H1 (cell line): ENCODE measurements around the gene RNMT. TPM values are rescaled to one million over a fixed set of nuclear protein-coding genes. Genes with fewer than 3 reads are reported as not detected.
A peak's percentile ranks its signal among the peaks of the same experiment; 100 is the strongest.

Source experiments
- CTCF ChIA-PET: fragments of 300-600 bp; sonication (Branson Sonifier 250); formaldehyde crosslinking; loops from one replicate; lab custom pipeline; 2021; ENCODE audit not compliant: partially characterized antibody; lab: Charles Lee
- POLR2A ChIA-PET: fragments of 300-600 bp; sonication (Branson Sonifier 250); formaldehyde crosslinking; loops from one replicate; lab custom pipeline; 2021; ENCODE audit warnings: inconsistent platforms; ENCODE audit not compliant: partially characterized antibody; lab: Charles Lee
- DNase-seq, 2 experiments: peaks; one replicate each; pipeline versions ENCODE4 v3.0.0 to v3.0.0-alpha.2; 2010 to 2022; ENCODE audit warnings: low spot score in 2 of 2, low read depth in 1 of 2, mixed read lengths in 1 of 2
- FAIRE-seq: peaks from 2 replicates; lab custom pipeline; 2011; peaks lifted over from hg19 to GRCh38; lab: Jason Lieb, UNC
- H2AFZ ChIP-seq: 2 replicates; pipeline ENCODE4 v1.8.1; 2012; ENCODE audit warnings: low read length, inconsistent platforms
- H2AK5ac ChIP-seq: 2 replicates; pipeline ENCODE4 v1.6.1; 2013; ENCODE audit warnings: low read depth, low read length
- H2BK120ac ChIP-seq: replicated peaks from 2 replicates; pipeline ENCODE3; 2013; ENCODE audit warnings: low read depth, low read length, inconsistent platforms
- H2BK12ac ChIP-seq: 2 replicates; pipeline ENCODE4 v1.6.1; 2013; ENCODE audit warnings: low read depth, low read length
- H2BK15ac ChIP-seq: 2 replicates; pipeline ENCODE4 v1.6.1; 2013; ENCODE audit warnings: low read length
- H2BK20ac ChIP-seq: 2 replicates; pipeline ENCODE4 v1.6.1; 2013; ENCODE audit warnings: low read length
- H2BK5ac ChIP-seq: 2 replicates; pipeline ENCODE4 v1.6.1; 2013; ENCODE audit warnings: low read depth, low read length
- H3K14ac ChIP-seq: 2 replicates; pipeline ENCODE4 v1.6.1; 2013; ENCODE audit warnings: inconsistent platforms; ENCODE audit not compliant: insufficient read length
- H3K18ac ChIP-seq: 2 replicates; pipeline ENCODE4 v1.6.1; 2013; ENCODE audit warnings: low read length; ENCODE audit errors: extremely low read depth
- H3K23ac ChIP-seq: 2 replicates; pipeline ENCODE4 v1.6.1; 2013; ENCODE audit warnings: inconsistent platforms; ENCODE audit not compliant: insufficient read length
- H3K23me2 ChIP-seq: 2 replicates; pipeline ENCODE4 v1.6.1; 2013; ENCODE audit warnings: low read depth, low read length
- H3K27ac ChIP-seq: 2 replicates; pipeline ENCODE4 v1.6.1; 2011; ENCODE audit warnings: low read depth, low read length, inconsistent platforms
- H3K27me3 ChIP-seq, 4 experiments: replicated peaks in 1 of 4; 1 replicate in 1 of 4; 2 replicates in 3 of 4; pipeline versions ENCODE4 v1.6.1 to v1.8.1; 2011 to 2013; ENCODE audit warnings: low read length in 3 of 4, mild to moderate bottlenecking in 3 of 4, inconsistent platforms in 2 of 4, mixed read lengths in 2 of 4, moderate library complexity in 1 of 4; ENCODE audit not compliant: control insufficient read depth in 3 of 4, insufficient read depth in 3 of 4; ENCODE audit errors: extremely low read depth in 1 of 4
- H3K36me3 ChIP-seq, 4 experiments: 2 replicates each; pipeline versions ENCODE4 v1.6.1 to v1.8.1; 2011 to 2013; ENCODE audit warnings: mild to moderate bottlenecking in 4 of 4, low read length in 3 of 4, moderate library complexity in 2 of 4, control low read depth in 1 of 4, inconsistent platforms in 1 of 4; ENCODE audit not compliant: insufficient read depth in 4 of 4, control insufficient read depth in 2 of 4
- H3K4ac ChIP-seq: replicated peaks from 2 replicates; pipeline ENCODE3; 2013; ENCODE audit warnings: low read length, low read depth, mixed read lengths, inconsistent platforms; ENCODE audit not compliant: insufficient read length
- H3K4me1 ChIP-seq, 4 experiments: replicated peaks in 1 of 4; 1 replicate in 1 of 4; 2 replicates in 3 of 4; pipeline versions ENCODE4 v1.6.1 to v1.8.1; 2011 to 2013; ENCODE audit warnings: low read length in 3 of 4, inconsistent platforms in 2 of 4, mixed read lengths in 1 of 4; ENCODE audit not compliant: insufficient read depth in 4 of 4, control insufficient read depth in 3 of 4
- H3K4me2 ChIP-seq, 2 experiments: 2 replicates each; pipeline versions ENCODE4 v1.6.1 to v1.8.1; 2011 to 2013; ENCODE audit warnings: low read depth in 2 of 2, low read length in 2 of 2, control low read depth in 1 of 2, inconsistent platforms in 1 of 2, mild to moderate bottlenecking in 1 of 2; ENCODE audit not compliant: insufficient read depth in 1 of 2
- H3K4me3 ChIP-seq, 4 experiments: fragments of 200-600, 300-600 bp in 1 of 4; sonication (generic), shearing (Covaris generic), sonication (Bioruptor Twin) in 1 of 4; 2 replicates each; pipeline versions ENCODE4 v1.5.1 to v1.8.1; 2011 to 2016; ENCODE audit warnings: low read length in 4 of 4, low read depth in 3 of 4, control low read depth in 2 of 4, inconsistent platforms in 2 of 4, mild to moderate bottlenecking in 2 of 4, mixed read lengths in 1 of 4, moderate library complexity in 1 of 4; ENCODE audit not compliant: insufficient read depth in 2 of 4; ENCODE audit errors: extremely low read depth in 1 of 4
- H3K56ac ChIP-seq: replicated peaks from 2 replicates; pipeline ENCODE3; 2013; ENCODE audit warnings: low read depth, mild to moderate bottlenecking, mixed read lengths, low read length, inconsistent platforms; ENCODE audit not compliant: insufficient read length
- H3K79me1 ChIP-seq: 2 replicates; pipeline ENCODE4 v1.6.1; 2013; ENCODE audit warnings: low read depth, low read length, control low read depth
- H3K79me2 ChIP-seq, 2 experiments: 2 replicates each; pipeline versions ENCODE4 v1.6.1 to v1.8.1; 2012 to 2013; ENCODE audit warnings: low read length in 2 of 2, mild to moderate bottlenecking in 2 of 2, inconsistent platforms in 1 of 2; ENCODE audit not compliant: insufficient read depth in 2 of 2, control insufficient read depth in 1 of 2
- H3K9ac ChIP-seq, 4 experiments: replicated peaks in 1 of 4; 1 replicate in 1 of 4; 2 replicates in 3 of 4; pipeline versions ENCODE4 v1.6.1 to v1.8.1; 2011 to 2013; ENCODE audit warnings: low read depth in 3 of 4, low read length in 3 of 4, control low read depth in 2 of 4, mild to moderate bottlenecking in 2 of 4, moderate library complexity in 2 of 4, inconsistent platforms in 1 of 4; ENCODE audit errors: extremely low read depth in 1 of 4
- H3K9me3 ChIP-seq, 2 experiments: 2 replicates each; pipeline versions ENCODE4 v1.6.1 to v1.8.1; 2012 to 2013; ENCODE audit warnings: mild to moderate bottlenecking in 2 of 2, moderate library complexity in 2 of 2, control low read depth in 1 of 2, inconsistent platforms in 1 of 2, low read depth in 1 of 2, low read length in 1 of 2, mixed read lengths in 1 of 2; ENCODE audit not compliant: insufficient read depth in 2 of 2
- H4K20me1 ChIP-seq, 2 experiments: replicated peaks in 1 of 2; 2 replicates each; pipeline versions ENCODE3 to v1.8.1; 2011 to 2013; ENCODE audit warnings: inconsistent platforms in 2 of 2, low read length in 2 of 2, mild to moderate bottlenecking in 1 of 2; ENCODE audit not compliant: insufficient read depth in 2 of 2, control insufficient read depth in 1 of 2
- H4K5ac ChIP-seq: 2 replicates; pipeline ENCODE4 v1.6.1; 2013; ENCODE audit warnings: low read length, low read depth, mixed read lengths, inconsistent platforms; ENCODE audit not compliant: insufficient read length
- H4K8ac ChIP-seq: 2 replicates; pipeline ENCODE4 v1.8.0; 2013; ENCODE audit warnings: mild to moderate bottlenecking, moderate library complexity, low read length, inconsistent platforms; ENCODE audit not compliant: insufficient read depth; ENCODE audit errors: extremely low read depth
- H4K91ac ChIP-seq: replicated peaks from 2 replicates; pipeline ENCODE3; 2013; ENCODE audit warnings: low read length, mixed read lengths, inconsistent platforms; ENCODE audit not compliant: insufficient read length
- BACH1 ChIP-seq: IDR thresholded peaks from 2 replicates; pipeline ENCODE4 v1.6.1; 2012; ENCODE audit warnings: low read length, improper control_type of control experiment
- CBX5 ChIP-seq: fragments of 300-800, 300-1000 bp; sonication (generic); IDR thresholded peaks from 2 replicates; pipeline ENCODE4 v1.7.1; 2016; ENCODE audit warnings: antibody characterized with exemption, low read length, low read depth
- CHD1 ChIP-seq: IDR thresholded peaks from 2 replicates; pipeline ENCODE4 v1.6.1; 2012; ENCODE audit warnings: low read depth, low read length, improper control_type of control experiment
- CHD2 ChIP-seq: IDR thresholded peaks from 2 replicates; pipeline ENCODE4 v1.6.1; 2012; ENCODE audit warnings: low read length, improper control_type of control experiment
- CTBP2 ChIP-seq: IDR thresholded peaks from 2 replicates; pipeline ENCODE4 v1.7.0; 2011; ENCODE audit warnings: borderline replicate concordance, mild to moderate bottlenecking, moderate library complexity, mixed read lengths, low read length; ENCODE audit not compliant: insufficient read depth, insufficient read length
- GABPA ChIP-seq: IDR thresholded peaks from 2 replicates; pipeline ENCODE4 v1.6.1; 2011; ENCODE audit warnings: mild to moderate bottlenecking, low read length, moderate library complexity, borderline replicate concordance; ENCODE audit not compliant: insufficient read depth
- KDM1A ChIP-seq: fragments of 200-600, 300-600 bp; sonication (generic); IDR thresholded peaks from 2 replicates; pipeline ENCODE4 v1.7.1; 2016; ENCODE audit warnings: mild to moderate bottlenecking, low read length, borderline replicate concordance
- POU5F1 ChIP-seq: IDR thresholded peaks from 2 replicates; pipeline ENCODE4 v1.6.1; 2011; ENCODE audit warnings: low read depth, mild to moderate bottlenecking, low read length, moderate library complexity
- RAD21 ChIP-seq, 2 experiments: IDR thresholded peaks in 1 of 2; conservative IDR thresholded peaks in 1 of 2; 2 replicates each; pipeline ENCODE4 v1.6.1; 2011; ENCODE audit warnings: low read depth in 2 of 2, low read length in 2 of 2, improper control_type of control experiment in 1 of 2, inconsistent platforms in 1 of 2, mild to moderate bottlenecking in 1 of 2, moderate library complexity in 1 of 2
- RBBP5 ChIP-seq: IDR thresholded peaks from 2 replicates; pipeline ENCODE4 v1.7.1; 2012; ENCODE audit warnings: low read depth, mild to moderate bottlenecking, inconsistent platforms, low read length, moderate library complexity, borderline replicate concordance
- RFX5 ChIP-seq: IDR thresholded peaks from 2 replicates; pipeline ENCODE4 v1.6.1; 2011; ENCODE audit warnings: low read depth, low read length, improper control_type of control experiment, borderline replicate concordance
- RXRA ChIP-seq: IDR thresholded peaks from 2 replicates; pipeline ENCODE4 v1.6.1; 2011; ENCODE audit warnings: low read depth, mild to moderate bottlenecking, low read length, moderate library complexity; ENCODE audit not compliant: insufficient read depth
- SP1 ChIP-seq: IDR thresholded peaks from 2 replicates; pipeline ENCODE4 v1.6.1; 2011; ENCODE audit warnings: low read depth, low read length
- WGBS, 2 experiments: shearing (Covaris generic) in 1 of 2; methylation state at CpG; one replicate each; pipeline versions ENCODE4 v1.1.6 to v1.1.7; 2013 to 2015; ENCODE audit warnings: low lambda C conversion rate in 2 of 2, mixed read lengths in 2 of 2, inconsistent platforms in 1 of 2, low coverage in 1 of 2, missing lambda C conversion rate in 1 of 2; ENCODE audit not compliant: insufficient replicate concordance in 2 of 2, insufficient coverage in 1 of 2, insufficient read length in 1 of 2; ENCODE audit errors: extremely low coverage in 1 of 2, missing lambda C conversion rate in 1 of 2; 5-methylcytosine and 5-hydroxymethylcytosine counted together
- polyA plus RNA-seq, 7 experiments: library from polyadenylated mRNA; depleted of rRNA in 3 of 7; stranded (reverse) in 5 of 7; unstranded in 2 of 7; fragments of >200 nt in 5 of 7; fragments of 200-250 nt in 2 of 7; gene quantifications; 1 replicate in 5 of 7; 2 replicates in 1 of 7; 4 replicates in 1 of 7; pipeline versions ENCODE4 v1.2.1 to v1.2.3, GENCODE V29; 2011 to 2013; ENCODE audit warnings: missing spikeins in 2 of 7, mixed read lengths in 2 of 7
- total RNA-seq: library from RNA; stranded (reverse); fragmentation: NEBNext Ultra II Directional; extraction: Animal tissue kit (Norgen Biotek cat#: 25700); gene quantifications from 2 replicates; pipeline ENCODE4 v1.2.1, GENCODE V29; 2021

RNMT gene
- total and polyA plus RNA-seq, 2 of the 8 experiments (the other 6 are each of a cell fraction or from before 2014, with no cell fraction given): 25.3 to 63.5 TPM

DNA sequence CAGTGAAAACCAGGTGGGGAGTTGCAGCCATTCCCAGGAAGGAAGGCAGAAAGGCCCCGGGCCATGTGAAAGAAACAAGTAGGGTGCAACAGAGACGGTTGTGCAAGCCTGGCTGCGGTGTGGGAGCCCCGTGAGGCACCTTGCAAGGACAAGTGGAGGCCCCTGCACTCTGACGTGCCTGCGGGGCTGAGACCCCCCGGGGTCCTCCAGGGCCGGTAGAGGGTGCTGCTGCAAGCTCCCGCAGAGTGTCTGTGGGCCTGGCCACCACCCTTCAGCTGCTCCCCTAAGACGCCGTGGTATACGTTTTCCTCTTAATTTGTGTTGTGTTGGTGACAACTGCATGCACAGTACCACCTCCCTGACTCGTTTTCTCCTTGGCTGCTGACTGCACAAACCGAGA is 70.0 kb downstream of the RNMT start:
- H2BK120ac ChIP-seq: peak overlapping the region; percentile 43
- no peaks in the 10 kb centered on the region for H3K9me3 ChIP-seq
- CTCF ChIA-PET: interaction anchor here (0.8 to 3.3 kb wide), 4 partner anchors 16 to 239 kb away, joined by 3 to 14 read pairs (median 3); no protein-coding TSS in a partner anchor
- H3K18ac ChIP-seq: no peak overlapping the region
- no peak overlapping the region for H2BK20ac ChIP-seq
- WGBS, 2 experiments: 88% methylated on average over 14 of the region's 14 CpGs; no CpG with 5 or more reads in 1 of the 2 experiments
- POLR2A ChIA-PET: no interaction called here
- H4K5ac ChIP-seq: no peak overlapping the region
- peak overlapping the region; percentile 46 for H4K91ac ChIP-seq
- peaks cover 0 to 8% (median 3%) of the 10 kb centered on the region in 4 experiments; a peak in 2 of 7 replicates for H3K27me3 ChIP-seq
- no peaks in the 10 kb centered on the region for H4K20me1 ChIP-seq
- H4K8ac ChIP-seq: peak overlapping the region; percentile 62
- peaks cover 2 to 11% (median 9%) of the 10 kb centered on the region in 4 experiments for H3K4me1 ChIP-seq
- no peaks in the 10 kb centered on the region for H3K79me1 ChIP-seq
- H3K36me3 ChIP-seq: no peaks in the 10 kb centered on the region
- H3K4me2 ChIP-seq: no peak overlapping the region
- H2AK5ac ChIP-seq: no peak overlapping the region
- TF ChIP-seq BACH1 (no peak), GABPA (no peak), RBBP5 (no peak), KDM1A (no peak), SP1 (no peak), POU5F1 (no peak), CHD1 (no peak), RFX5 (no peak), RXRA (no peak), CHD2 (no peak), RAD21 (IDR thresholded peaks at IDR 0.05 in 1 of 2, conservative IDR thresholded peaks at IDR 0.05 in 1 of 2; ENCODE audit: low read depth in 2 of 2, low read length in 2 of 2) (no peak), CTBP2 (no peak), CBX5 (no peak)
- TF ChIP-seq, all 59 proteins: peak for 0
- no peak overlapping the region for H2AFZ ChIP-seq
- no peak overlapping the region for H3K23ac ChIP-seq
- DNase-seq: no peak
- no peak overlapping the region for H3K14ac ChIP-seq
- no peaks in the 10 kb centered on the region for H3K79me2 ChIP-seq
- no peak overlapping the region; the same call in 1 of the 2 replicates for H2BK12ac ChIP-seq
- peak overlapping the region; percentile 41 for H3K4ac ChIP-seq
- H3K56ac ChIP-seq: no peak overlapping the region
- no peak overlapping the region for H3K27ac ChIP-seq
- H3K4me3 ChIP-seq: no peak overlapping the region
- no peaks in the 10 kb centered on the region; the same call in 1 of the 2 replicates for H3K23me2 ChIP-seq
- no peak overlapping the region for H2BK15ac ChIP-seq
- H2BK5ac ChIP-seq: no peak overlapping the region
- no peak for FAIRE-seq
- H3K9ac ChIP-seq: no peak overlapping the region
